ENCODE data around the gene SLC24A5.
A peak's percentile ranks its signal among the peaks of the same experiment; 100 is the strongest.

Gene SLC24A5

DNA sequence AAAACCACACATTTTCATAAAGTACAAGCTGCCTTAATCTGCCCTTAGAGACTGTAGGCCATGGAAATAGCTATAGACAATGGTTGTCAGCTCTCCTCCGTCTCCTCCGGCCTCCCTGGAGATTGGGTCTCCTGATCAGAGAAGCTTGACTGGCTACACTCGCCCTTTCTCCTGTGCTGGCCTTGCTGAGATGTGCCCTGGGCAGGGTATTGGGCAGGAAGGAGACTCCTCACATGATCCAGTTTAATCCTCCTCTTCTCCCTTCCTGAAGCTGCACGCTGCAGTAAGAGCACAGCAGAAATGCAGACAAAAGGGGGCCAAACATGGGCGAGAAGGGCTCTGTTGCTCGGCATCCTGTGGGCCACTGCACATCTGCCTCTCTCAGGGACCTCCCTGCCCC lies at the start of gene SLC24A5:
SLC24A5 (plus strand) TSS at position 246 of the 400 bp plus-strand sequence; CDS start at position 301, 55 bp downstream.
- DNase-seq, result no peak

- no peak for DNase-seq
These were observed 47.8 kb upstream of the SLC24A5 start for GRCh38 chr15:48072941-48073340.

DNA sequence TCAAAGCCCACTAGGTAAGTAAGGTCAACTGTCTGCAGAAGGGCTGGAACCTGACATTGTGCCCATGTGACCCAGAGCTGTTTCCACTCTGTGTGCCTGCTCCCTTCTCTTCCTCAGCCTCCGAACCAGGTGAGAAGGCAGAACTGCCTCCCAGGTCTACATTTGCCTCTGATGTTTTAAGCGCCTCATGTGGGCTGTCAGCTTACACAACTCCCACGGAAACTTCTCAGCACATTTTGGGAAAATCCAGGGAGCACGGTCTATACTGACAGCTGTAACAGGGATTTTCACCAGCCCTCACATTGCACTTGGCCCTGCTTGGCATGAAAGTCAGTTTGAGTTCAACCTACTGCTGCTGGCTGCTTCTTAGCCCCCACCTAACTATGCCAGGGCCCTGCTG lies 46.9 kb upstream of the SLC24A5 start:
- DNase-seq, result no peak

- DNase-seq, result no peak
These were observed 44.3 kb upstream of the SLC24A5 start for GRCh38 chr15:48076454-48076853.

DNA sequence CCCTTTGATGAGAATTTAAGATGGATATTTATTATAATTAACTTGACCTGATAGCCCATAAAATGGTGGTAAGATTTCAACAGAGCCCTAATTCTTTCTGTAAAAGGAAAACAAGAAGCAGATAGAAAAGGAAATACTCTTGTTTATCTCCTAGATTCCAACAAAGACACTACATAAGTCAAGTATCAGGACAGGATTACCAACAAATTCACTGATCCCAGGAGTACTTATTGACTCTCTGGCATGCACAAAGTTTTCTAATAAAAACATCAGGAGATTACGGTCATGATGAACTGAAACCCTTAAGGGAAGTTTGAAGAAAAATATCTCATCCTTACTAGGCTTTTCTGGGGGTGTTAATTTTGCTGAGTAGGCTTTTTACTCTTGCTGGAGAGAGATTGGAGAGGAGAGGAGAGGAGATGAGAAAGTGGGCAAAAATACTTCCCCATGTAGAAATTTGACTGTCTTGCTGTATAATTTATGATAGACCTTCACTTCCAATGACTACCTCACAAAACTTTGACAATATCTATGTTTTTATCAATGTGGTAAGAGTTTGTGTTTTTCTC lies 43.1 kb upstream of the SLC24A5 start:
- no peak for DNase-seq

DNA sequence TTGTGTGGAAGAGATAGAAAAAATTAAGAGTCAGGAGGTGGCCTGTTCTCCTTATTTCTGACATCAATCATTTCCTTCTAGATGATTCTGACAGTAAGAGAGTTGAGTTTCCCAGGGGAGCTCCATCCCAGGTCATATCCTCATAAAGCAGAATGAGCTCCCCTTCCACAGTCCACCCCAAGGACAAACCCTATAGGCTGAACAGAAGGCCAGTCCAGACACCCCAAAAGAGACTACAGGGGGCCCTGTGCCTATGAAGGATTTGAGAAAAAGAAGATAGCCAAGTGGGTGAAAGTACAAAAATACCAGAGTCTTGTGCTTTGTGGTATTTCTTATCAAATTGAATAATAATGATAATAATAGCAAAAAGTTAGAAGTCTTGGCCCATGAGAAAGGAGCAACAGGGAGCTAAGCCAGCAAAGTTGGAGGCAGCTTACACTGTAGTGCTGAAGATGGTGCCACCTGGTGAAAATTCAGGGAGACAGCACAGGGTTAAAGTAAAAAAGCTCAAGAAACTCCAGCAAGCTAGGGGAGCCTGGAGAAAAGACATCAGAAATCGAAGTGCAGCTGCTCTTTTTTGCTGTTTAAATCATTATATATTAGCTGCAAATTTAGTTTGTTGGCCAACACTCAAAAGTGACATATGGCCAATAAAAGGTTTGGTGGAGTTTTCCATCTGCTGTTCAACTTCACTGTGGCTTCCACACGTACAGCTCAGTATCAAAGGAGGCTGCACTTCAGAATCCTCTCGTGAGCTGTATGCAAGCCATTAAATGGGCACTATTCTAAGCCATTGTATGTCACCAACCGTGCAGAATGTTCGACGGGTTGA lies 35.8 kb upstream of the SLC24A5 start:
- DNase-seq, result peak; percentile 95

DNA sequence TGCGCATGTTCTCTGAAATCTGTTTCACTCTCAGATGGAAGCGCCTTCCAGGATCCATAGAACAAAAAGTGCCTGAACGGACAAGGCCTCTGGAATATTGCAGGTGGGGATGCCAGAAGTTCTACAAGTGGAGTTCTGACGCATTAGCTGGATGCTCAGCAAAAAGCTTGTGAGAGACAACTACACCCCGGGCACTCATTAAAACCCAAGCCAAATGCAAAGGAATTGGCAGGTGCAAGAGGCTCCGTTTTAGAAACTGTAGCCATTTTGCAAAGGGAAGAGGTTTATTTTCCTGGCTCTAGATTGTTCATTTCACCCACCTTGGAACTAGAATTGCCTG lies 35.2 kb upstream of the SLC24A5 start:
- DNase-seq, result no peak

DNA sequence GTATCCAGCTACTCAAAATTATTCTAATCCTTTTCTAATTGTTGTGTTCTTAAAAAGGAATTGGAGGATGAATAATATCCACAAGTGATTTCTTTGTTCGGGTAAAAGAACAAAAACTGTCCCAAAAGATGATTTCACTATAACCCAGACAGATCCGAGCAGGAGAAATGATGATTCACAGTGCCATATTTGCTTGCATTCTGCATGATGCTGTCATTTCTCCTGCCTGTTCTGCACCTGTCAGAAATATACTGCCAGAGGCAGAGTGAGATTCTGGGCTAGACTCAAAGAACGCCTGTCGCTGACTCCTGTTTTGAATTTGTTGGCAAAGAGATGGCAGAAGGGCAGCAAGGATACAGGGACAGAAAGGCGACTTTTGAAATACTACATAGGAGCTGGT lies 34.7 kb upstream of the SLC24A5 start:
- no peak for DNase-seq

GRCh38 chr15:48086576-48086975 lies 34.2 kb upstream of the SLC24A5 start:
- DNase-seq, result no peak

DNA sequence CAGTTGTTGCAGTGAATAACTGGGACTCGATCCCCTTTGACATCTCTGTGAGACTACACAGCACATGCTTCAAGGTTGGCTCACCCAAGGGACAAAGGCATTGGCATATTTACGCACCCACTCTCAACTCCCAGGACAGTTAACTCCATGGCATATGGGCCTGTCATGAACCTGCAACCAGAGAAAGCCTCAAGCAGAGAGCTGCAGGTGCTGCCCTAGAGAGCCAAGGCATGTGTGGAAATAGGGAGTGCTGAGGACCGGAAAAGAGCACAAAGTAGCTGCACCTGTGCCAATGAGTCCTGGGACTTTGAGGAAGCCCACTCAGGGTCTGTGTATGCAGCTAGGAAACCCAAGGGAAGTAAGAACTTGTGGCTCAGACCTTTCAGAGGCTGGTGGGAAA lies 32.9 kb upstream of the SLC24A5 start:
- peak; percentile 16 for DNase-seq

DNA sequence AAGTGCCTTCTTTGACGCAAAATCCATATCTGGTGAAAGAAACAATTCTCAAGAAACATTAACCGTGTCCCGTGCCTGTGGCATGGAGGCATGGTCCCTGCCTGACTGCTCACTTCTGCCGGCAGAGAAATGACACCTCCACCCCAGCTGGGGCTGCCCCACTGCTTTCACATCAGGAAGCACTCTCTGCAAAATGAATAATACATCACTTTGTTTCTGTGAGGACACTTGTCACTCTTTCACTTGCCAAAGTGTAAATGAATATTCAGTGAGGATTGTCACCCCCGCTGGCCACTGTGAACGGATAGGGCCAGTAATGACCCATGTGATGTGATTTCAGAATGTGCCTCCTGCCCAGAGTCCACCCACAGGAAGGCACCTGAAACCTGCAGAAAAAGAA lies 31.1 kb upstream of the SLC24A5 start:
- no peak for DNase-seq

DNA sequence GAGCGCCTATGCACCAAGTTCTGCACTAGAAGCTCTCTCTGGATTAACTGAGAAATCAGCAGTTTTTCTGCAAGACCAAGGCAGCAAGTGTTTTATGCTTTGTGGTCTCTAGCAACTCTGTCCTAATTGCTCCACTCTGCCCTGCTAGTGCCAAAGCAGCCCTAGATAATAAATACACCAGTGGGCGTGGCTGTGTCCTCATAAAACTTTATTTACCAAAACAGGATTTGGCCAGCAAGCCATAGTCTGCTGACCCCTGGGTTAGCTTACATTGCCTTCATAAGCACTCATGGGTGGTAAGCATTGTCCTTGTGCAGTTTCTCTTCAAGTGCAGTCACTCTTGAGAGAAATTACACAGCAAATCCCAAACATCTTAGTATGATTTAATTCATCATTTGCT lies 30.7 kb upstream of the SLC24A5 start:
- no peak for DNase-seq

GRCh38 chr15:48090666-48091065 lies 30.1 kb upstream of the SLC24A5 start:
- DNase-seq, result peak; percentile 37

DNA sequence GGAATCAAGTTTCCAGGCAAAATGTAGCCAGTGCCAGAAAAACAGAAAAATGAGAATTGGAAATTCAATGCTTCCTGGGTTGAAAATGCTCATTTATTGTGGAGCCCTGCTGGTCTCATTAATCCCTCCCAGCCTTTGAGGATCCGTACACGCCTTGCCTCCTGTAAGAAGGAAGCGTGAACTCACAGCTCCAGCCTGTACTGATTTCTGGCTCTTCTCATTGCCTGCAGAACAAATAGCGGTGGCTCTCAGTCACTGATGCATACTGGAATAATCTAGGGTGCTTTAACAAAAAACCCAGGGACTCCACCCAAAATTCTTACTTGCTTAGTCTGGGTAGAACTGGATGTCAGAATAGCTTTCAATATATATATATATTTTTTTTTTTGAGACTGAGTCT lies 29.3 kb upstream of the SLC24A5 start:
- DNase-seq, result no peak

DNA sequence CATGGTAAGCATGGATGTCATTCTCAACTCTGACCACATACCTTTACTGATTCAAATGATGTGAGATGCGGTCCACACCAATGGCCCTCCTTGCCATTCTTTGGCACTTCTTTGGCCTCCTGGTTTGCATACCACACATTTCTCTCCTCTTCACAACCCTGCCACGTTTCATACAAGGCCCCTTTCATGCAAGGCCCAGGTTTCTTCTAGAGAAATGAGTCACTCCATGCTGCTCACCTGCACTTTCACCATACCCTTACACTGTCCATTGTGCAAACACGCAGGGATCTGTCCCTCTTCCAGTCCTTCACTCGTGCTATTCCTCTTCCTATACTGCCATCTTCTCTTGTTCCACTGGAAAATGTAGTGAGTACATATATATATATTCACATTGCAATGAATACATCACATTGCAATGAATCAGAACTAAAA lies 24.4 kb upstream of the SLC24A5 start:
- DNase-seq, result no peak

- DNase-seq, result no peak
These were observed 24.0 kb upstream of the SLC24A5 start for GRCh38 chr15:48096813-48097212.

DNA sequence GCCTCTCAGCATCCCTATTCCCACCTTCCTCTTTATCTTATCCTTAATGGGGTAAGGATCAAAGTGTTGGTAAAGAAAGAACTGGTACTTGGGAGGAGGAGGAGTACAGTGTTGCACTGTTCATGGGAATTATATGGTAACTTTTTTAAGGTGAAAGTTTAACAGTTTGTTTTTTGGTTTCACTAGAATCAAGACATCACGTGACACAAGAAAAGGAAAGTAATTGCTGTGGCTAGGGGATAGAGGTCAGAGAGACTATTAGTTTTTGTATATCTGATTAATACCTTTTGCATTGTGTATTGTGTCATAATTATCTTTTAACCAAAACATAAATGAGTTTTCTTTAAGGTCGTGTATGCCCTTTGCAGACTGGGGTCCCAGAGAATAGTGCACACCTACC lies 23.5 kb upstream of the SLC24A5 start:
- DNase-seq, result no peak

DNA sequence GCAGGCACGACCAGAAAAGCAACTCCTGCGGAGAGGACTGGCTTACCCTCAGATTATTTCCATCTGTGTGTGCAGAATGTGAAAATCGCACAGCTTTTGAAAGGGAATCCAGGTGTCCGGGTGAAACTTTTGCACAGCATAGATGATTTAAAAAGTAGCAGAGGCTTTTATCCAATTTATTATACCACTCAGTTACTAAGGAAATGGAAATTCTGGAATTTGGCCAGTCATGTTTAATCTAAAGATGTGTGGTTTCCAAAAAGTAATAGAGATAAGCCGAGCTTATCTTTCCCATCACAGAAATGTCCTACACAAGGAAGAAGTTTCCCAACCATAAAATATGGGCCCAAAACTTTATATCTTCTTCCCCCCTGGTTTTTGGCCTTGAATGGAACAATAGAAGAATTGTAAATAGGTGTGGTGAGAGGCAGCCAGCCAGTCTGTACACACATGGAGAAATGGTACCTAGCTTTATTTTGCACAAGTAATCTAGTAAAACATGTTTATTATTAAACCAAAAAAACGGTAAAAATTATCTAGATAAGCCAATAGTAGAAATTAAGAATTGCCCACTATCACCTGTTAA lies 19.3 kb upstream of the SLC24A5 start:
- no peak for DNase-seq

DNA sequence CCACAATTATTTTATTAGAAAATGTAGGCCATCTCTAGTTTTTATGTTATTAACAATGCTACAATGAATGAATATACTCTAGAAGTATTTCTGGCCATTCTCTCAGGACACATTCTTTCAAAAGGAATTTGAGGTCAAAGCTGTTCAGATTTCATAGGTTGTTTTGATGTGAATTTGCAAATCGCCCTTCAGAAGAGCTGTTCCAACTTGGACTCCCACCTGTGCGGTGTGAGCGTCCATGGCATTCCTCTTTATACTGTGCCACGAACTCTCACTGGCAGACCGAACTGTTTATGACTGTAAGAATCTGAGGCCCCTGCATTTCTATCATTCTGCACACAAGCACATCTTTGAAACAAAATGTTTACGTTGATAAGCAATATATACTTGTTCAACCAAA lies 18.6 kb upstream of the SLC24A5 start:
- DNase-seq, result no peak

DNA sequence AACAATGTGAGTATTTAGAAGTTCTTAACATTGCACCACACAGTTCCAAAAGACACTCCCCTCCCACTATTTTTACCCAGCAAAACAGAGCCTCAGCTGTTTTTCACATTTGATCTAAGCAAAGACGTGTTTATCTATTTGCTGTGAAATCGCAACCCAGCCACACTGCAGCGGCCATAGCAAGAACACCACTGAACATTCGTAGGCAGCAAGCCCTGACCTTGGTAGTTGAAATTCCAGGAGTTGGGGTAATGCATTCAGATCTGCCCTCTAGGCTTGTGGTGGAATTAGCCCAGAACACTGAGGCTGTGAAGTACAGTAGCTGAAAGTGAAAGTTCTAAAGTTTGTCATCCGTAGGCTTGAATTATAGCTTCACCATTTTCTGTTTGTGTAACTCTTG lies 17.1 kb upstream of the SLC24A5 start:
- no peak for DNase-seq

GRCh38 chr15:48105936-48106335 lies 14.9 kb upstream of the SLC24A5 start:
- no peak for DNase-seq

DNA sequence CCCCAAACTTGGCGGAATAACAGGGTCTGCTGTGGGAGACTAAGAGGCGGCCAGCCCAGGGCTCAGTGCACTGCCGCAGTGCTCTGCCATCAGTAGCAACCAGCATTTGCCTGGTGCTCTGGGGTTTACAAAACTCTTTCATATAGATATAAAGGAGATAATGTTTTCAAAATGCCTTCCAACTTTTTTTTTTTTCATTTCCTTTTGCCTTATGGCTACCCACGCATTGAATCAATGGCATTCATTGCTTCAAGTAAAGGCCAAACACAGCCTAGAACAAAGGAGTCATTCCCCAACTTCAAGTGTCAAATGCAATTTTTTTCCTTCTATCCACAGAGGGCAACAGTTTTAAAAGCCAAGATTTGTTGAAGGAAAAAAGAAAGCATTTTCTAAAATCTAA lies 11.6 kb upstream of the SLC24A5 start:
- no peak for DNase-seq

DNA sequence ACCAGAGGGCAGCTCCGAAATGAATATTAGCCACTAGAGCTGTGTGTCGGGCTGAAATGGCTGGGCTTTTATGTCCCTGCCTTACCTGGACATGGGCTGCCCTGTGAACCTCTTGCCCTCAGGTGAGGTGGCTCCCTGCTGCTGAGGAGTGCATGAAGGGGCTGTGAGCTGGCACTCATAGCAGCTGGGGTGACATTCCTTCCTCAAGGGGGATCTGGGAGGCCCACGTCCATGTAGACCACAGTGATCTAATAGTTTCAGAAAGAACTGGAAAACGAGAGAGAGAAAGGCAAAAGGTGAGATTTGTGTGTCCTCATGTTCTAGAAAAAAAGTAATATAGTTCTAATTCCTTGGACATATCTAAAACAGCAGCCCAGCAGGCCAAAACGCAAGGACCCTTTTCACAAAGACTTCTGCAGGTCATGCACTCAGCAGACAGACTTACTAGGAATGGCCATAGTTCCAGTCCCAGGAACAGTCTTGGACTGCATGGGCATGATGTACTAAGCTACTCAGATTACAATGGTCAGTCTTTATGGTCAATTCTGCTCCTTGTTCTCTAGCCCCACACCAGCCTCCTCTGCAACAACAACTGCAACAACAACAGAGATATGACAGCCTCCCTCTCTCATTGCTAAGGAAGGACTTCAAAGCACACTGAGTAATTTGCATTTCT lies 10.8 kb upstream of the SLC24A5 start:
- no peak for DNase-seq

DNA sequence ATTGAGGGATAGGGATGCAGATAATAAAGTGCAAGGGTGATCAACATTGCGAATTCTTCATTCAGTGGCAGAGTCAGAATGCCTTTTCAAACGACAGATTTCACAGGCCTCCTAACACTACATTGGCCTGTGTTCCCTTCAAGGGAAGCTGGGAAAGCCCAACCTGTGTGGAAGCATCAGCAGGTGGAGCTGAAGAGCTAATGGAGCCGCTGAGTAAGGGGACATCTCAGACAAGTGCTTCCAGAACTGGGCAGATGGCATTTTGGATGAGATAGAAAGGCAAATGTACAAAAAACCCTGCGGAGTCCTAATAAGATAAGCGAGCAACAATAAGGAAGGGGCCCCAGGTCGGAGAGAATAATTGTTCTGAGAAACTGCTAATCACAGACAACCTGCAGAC lies 8.5 kb upstream of the SLC24A5 start:
- DNase-seq, result peak; percentile 74
